GM21723 (cell line): ENCODE data around the gene DHRS7.
"Not testable (repeated sequence)": the region's sequence is repeated elsewhere in the genome, so short reads cannot be mapped to it uniquely, and the experiment has no call there.

ENCODE experiments used
- ATAC-seq: cut with Tn5 transposase; IDR thresholded peaks from one replicate; pipeline ENCODE4 v1.9.1; 2021; ENCODE audit warnings: mild to moderate bottlenecking, moderate library complexity; ENCODE audit not compliant: unreplicated experiment

DHRS7 gene

GRCh38 chr14:60151715-60152114 lies 13.5 kb downstream of the DHRS7 start:
- peak; percentile 82 for ATAC-seq

- ATAC-seq: no peak
These were observed 30.5 kb downstream of the DHRS7 start for GRCh38 chr14:60134702-60135101.

GRCh38 chr14:60133487-60133886 lies 31.7 kb downstream of the DHRS7 start:
- no peak for ATAC-seq

- ATAC-seq: no peak
These were observed 39.3 kb downstream of the DHRS7 start for GRCh38 chr14:60125918-60126317.

- no peak for ATAC-seq
These were observed 49.0 kb downstream of the DHRS7 start for GRCh38 chr14:60116181-60116580.

- ATAC-seq: no peak
These were observed 50.3 kb downstream of the DHRS7 start for GRCh38 chr14:60114881-60115280.

- no peak for ATAC-seq
These were observed 53.5 kb downstream of the DHRS7 start for GRCh38 chr14:60111732-60112131.

GRCh38 chr14:60107477-60107876 lies 57.7 kb downstream of the DHRS7 start:
- no peak for ATAC-seq

- ATAC-seq: no peak
These were observed 58.9 kb downstream of the DHRS7 start for GRCh38 chr14:60106339-60106738.

GRCh38 chr14:60102389-60102788 lies 62.8 kb downstream of the DHRS7 start:
- ATAC-seq: no peak

GRCh38 chr14:60101786-60102185 lies 63.4 kb downstream of the DHRS7 start:
- no peak for ATAC-seq

- not testable (repeated sequence) for ATAC-seq
These were observed 65.3 kb downstream of the DHRS7 start for GRCh38 chr14:60099855-60100254.

- ATAC-seq: no peak
These were observed 67.2 kb downstream of the DHRS7 start for GRCh38 chr14:60097974-60098373.

- no peak for ATAC-seq
These were observed 69.3 kb downstream of the DHRS7 start for GRCh38 chr14:60095781-60096450.

GRCh38 chr14:60095231-60095630 lies 70.0 kb downstream of the DHRS7 start:
- ATAC-seq: no peak

GRCh38 chr14:60094306-60094897 lies 70.8 kb downstream of the DHRS7 start:
- ATAC-seq: no peak
